KOPT-K1 (cell line): Measurements from ENCODE around the gene NXN.
"Not testable (repeated sequence)": the region's sequence is repeated elsewhere in the genome, so short reads cannot be mapped to it uniquely, and the experiment has no call there.

Experiments used
- H3K27ac ChIP-seq: fragments of 200-600 bp; sonication (generic); 2 replicates; pipeline ENCODE4 v1.5.1; 2016; ENCODE audit warnings: antibody characterized with exemption, mild to moderate bottlenecking, low read depth, low read length; ENCODE audit not compliant: poor library complexity, severe bottlenecking
- H3K36me3 ChIP-seq: fragments of 200-600 bp; sonication (generic); 2 replicates; pipeline ENCODE4 v1.5.1; 2017; ENCODE audit warnings: antibody characterized with exemption, mild to moderate bottlenecking, low read length, moderate library complexity; ENCODE audit not compliant: insufficient read depth
- H3K9me3 ChIP-seq: fragments of 200-600 bp; sonication (generic); 2 replicates; pipeline ENCODE4 v1.5.1; 2017; ENCODE audit warnings: antibody characterized with exemption, low read length, mild to moderate bottlenecking; ENCODE audit not compliant: insufficient read depth, poor library complexity, severe bottlenecking

NXN gene

DNA sequence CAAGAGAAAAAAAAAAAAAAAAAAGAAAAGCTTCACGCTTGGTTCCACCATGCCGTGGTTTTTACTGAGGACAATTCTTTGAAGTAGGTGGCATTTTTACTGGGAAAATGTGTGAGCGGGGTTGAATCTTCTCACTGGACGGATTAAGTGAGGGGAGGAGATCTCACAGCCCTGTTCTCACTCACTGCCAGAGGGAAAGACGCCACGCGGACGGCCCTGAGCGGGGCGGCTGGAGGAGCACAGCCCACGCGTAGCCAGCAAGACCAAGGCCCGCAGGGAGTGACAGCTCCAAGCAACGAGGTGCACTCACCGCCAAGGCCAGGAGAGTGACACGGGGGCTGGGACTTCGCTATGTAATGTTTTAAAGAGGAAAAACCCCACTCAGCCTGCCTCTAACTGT, 154.4 kb downstream of the NXN start:
- Histone ChIP-seq H3K36me3 (no peaks in the 10 kb centered on the region), H3K27ac (no peak overlapping the region), H3K9me3 (no peaks in the 10 kb centered on the region)

DNA sequence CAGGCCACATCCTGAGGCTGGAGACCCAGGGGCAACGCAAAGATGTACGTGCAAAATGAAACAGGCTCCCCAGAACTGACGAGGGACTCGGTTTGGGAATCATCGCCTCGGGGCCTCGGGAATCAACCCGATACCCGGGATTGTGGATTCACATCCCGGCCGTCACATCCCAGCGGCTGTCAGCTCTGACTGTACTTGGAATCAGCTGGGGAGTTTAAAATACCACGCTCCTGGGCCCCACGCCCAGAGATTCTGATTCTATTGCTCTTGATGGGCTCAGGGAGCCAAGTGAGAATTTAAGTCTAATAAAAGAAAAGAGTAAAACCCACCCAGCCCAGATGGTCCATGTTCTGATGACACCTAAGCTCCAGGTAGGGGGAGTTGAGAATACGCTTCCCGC, 155.2 kb downstream of the NXN start:
- Histone ChIP-seq H3K9me3 (no peaks in the 10 kb centered on the region), H3K36me3 (no peaks in the 10 kb centered on the region), H3K27ac (no peak overlapping the region)

DNA sequence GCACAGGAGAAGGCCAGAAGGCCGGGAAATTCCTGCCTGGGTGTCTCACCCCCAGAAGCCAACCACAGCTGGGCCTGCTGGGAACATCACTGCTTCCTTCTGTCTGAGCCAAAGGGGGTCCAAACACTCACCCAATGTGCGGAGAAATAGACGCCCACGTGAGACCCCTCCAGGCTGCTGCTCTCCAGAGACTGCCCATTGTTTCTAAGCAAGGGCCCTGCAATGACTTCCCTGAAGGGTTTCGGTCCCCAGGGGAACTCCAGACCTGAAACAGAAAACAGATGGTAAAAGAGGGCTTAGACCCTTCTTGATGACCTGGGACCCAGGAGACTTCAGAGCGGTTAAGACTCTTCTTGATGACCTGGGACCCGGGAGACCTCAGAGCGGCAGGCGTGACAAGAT, 156.1 kb downstream of the NXN start:
- no peak overlapping the region for H3K27ac ChIP-seq
- no peaks in the 10 kb centered on the region for H3K36me3 ChIP-seq
- H3K9me3 ChIP-seq = no peaks in the 10 kb centered on the region

DNA sequence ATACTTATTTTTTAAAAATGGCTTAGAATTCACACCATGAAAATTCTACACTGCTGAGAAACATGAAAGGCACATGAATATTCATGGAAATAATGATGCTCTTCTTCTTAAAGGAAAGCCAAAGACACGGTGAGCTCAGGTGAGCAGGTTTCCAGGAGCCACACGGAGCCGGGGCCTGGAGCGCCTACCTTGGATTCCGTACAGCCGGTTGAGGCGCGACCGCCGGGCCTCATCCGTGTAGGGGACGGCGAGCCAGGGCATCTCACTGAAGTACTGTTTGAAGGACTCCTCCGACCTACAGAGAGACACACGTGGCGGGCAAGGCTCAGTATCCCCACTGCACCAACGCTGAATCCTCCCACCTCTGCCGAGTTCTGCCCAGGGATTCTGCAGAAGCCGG, 160.3 kb downstream of the NXN start:
- Histone ChIP-seq H3K36me3 (no peaks in the 10 kb centered on the region), H3K9me3 (no peaks in the 10 kb centered on the region), H3K27ac (no peak overlapping the region)

DNA sequence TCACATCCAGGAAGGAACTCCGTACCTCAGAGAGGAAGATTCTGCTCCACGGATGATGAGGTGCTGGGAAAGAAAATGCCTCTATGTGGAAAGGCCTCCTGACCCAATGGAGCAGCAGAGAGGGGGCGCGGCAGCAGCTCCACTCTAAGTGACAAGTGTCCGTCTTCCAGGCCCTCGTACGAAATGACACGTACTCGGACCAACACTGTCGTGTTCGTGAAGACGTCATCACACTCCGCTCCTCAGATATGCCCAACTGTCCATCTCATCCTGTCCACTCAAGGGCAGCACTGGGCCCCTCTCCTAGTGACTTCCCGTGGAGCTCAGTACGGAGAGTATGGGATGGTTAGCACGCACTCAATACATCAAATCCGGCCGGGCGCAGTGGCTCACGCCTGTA, 165.2 kb downstream of the NXN start:
- Histone ChIP-seq H3K27ac (no peak overlapping the region), H3K36me3 (no peaks in the 10 kb centered on the region), H3K9me3 (no peaks in the 10 kb centered on the region)

DNA sequence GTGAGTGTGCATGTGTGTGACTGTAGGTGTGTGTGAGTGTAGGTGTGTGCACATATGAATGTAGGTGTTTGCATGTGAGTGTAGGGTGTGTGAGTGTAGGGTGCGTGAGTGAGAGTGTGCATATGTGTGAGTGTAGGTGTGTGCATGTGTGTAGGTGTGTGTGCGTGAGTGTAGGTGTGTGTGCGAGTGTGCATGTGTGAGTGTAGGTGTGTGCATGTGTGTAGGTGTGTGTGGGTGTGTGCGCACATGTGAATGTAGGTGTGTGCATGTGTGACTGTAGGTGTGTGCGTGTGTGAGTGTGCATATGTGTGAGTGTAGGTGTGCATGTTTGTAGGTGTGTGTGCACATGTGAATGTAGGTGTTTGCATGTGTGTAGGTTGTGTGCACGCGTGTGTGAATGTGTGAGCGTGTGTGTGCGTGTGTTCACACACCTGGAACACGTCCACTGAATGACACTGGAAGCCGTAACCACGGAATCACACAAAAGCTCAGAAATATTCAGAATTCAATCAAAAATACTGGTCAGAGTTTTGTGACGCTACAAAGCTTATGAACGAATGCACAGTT, 166.9 kb downstream of the NXN start:
- Histone ChIP-seq H3K36me3 (no peaks in the 10 kb centered on the region), H3K9me3 (no peaks in the 10 kb centered on the region), H3K27ac (no peak overlapping the region)

DNA sequence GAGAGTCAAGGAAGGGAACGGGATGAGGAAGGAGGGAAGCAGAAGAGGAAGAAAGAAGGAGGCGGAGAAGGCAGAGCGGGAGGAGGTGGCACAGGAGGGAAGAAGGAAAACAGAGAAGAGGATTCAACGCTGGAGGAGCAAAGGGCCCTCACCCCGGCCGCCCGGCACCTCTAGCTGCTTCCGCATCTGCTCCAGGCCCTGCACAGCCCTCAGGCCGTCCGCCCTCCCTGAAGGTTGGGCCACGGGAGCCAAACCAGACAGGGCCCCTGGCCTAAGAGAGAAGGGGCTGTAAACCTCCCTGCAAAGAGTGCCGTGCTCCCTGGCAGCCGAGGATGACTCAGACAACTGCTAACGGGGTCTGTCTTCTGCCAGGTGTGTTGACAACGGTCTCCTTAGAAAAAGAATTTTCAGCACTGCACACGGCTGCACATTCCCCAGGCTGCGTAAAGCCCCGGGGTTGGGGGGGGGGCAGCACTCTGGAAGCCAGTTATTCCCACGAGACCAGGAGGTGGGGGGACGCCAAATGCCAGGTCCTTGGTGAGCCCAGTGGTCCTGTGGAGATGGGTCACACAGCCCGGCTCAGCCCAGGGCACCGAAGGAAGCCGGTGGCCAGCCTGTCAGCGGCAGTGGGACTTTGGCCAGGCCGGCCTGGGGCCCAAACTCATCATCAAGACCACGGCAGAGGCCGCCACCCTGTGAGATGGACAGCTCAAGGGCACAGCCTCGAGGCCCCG, 168.4 kb downstream of the NXN start:
- H3K27ac ChIP-seq = no peak overlapping the region
- no peaks in the 10 kb centered on the region for H3K9me3 ChIP-seq
- H3K36me3 ChIP-seq = no peaks in the 10 kb centered on the region

DNA sequence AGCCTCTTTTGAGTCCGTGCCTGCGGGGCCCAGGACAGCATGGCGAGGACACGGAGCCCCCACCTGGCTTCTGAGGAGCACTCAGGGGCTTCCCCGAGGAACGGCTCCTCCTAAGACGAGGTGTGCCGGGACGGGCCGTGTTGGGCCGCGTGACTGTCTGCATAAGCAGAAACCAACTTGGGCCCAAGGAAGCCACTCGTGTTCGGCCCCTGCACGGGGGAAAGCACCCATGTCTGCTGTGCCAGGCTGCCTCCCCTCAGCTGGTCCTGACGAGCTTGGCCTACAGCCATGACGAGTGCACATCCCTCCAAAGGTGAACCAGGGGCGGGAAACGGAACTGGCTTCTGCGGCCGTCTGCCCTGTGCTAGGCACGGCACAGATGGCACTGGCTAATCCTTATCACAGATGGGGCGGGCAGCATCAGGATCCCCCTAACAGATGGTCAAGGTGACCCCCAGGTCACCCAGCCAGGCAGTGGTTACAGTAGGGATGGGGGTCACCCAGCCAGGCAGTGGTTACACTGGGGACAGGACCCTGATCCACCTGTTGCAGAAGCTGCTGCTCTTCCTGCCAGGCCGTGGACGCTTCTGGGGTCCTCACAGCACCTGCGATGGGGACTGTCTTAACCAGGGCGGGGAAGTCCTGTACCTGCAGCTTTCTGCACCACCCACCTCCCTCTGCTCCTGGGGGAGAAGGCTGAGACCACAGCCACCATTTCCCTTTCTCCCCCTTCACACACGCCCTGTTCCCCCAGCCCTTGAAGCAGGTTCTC, 171.9 kb downstream of the NXN start:
- H3K27ac ChIP-seq = no peak overlapping the region
- H3K36me3 ChIP-seq = no peaks in the 10 kb centered on the region
- no peaks in the 10 kb centered on the region for H3K9me3 ChIP-seq

DNA sequence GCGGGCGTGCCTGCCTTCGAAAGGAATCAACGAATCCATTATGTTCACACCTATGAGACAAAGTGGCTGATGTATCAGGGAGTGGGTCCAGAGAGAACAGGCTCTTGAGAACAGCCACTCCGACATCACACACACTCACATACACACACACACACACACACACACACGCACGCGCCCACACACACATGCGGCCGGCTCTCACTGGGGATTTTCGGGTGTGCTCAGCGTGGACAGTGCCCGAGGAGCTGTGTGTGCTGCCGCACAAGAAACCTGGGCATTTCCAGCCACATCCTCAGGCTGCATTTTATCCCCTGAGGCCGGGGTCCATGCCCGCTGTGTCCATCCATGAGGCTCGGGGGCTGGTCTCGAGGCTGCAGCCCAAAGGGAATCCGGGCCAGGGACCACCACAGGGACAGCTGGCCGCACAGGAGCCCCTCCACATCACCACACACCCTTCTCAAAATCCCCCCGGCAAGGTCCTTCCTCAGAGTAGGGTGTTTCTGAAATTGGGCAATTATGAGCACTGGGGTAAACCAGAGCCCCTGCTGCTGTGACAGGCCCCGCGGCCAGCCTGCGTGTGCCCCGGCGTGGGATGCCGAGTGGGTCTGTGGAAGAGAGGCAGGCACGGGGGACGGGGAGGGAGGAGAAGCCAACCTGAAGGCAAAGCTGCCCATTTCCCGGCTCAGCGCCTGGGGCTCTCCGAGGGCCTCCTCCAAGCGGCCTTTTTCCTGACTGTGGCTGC, 172.6 kb downstream of the NXN start:
- no peaks in the 10 kb centered on the region for H3K36me3 ChIP-seq
- H3K27ac ChIP-seq = no peak overlapping the region

DNA sequence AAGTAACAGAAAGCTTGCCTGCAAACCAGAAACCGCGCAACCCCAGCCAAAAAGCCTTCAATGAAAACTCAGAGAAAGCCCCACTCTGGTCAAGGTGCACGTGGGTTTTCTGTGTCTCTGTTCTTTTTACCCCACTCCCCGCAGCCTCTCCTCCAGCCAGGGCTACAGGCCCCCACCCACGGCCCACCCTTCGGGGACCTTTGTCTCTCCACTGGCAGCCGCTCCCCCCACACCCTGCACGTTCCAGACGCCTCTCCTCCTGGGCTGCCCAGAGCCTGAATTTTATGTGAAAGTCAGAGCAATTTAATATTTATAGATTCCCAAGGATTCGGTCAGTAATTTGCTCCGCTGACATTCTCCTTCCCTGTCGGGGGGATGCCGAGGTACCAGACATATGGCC, 173.2 kb downstream of the NXN start:
- no peak overlapping the region for H3K27ac ChIP-seq
- H3K9me3 ChIP-seq = no peaks in the 10 kb centered on the region
- no peaks in the 10 kb centered on the region for H3K36me3 ChIP-seq

More for the DNA sequence above, 172.6 kb downstream of the NXN start:
- H3K9me3 ChIP-seq = no peaks in the 10 kb centered on the region

DNA sequence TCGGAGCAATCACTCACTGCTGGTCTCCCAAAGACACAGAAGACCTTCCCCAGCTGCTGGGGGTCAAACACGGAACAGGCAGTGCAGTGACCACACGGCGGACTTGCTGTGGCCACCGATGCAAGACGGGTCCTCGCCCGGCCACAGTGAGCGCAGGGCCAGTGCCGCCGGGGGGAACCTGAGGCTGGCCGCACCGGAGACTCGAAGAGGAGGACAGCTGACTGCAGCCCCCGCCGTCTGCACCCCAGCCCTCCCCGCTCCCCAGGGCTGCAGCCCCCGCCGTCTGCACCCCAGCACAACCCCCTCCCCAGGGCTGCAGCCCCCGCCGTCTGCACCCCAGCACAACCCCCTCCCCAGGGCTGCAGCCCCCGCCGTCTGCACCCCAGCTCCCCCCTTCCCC, 173.7 kb downstream of the NXN start:
- H3K36me3 ChIP-seq, H3K9me3 ChIP-seq, H3K27ac ChIP-seq: not testable (repeated sequence)

DNA sequence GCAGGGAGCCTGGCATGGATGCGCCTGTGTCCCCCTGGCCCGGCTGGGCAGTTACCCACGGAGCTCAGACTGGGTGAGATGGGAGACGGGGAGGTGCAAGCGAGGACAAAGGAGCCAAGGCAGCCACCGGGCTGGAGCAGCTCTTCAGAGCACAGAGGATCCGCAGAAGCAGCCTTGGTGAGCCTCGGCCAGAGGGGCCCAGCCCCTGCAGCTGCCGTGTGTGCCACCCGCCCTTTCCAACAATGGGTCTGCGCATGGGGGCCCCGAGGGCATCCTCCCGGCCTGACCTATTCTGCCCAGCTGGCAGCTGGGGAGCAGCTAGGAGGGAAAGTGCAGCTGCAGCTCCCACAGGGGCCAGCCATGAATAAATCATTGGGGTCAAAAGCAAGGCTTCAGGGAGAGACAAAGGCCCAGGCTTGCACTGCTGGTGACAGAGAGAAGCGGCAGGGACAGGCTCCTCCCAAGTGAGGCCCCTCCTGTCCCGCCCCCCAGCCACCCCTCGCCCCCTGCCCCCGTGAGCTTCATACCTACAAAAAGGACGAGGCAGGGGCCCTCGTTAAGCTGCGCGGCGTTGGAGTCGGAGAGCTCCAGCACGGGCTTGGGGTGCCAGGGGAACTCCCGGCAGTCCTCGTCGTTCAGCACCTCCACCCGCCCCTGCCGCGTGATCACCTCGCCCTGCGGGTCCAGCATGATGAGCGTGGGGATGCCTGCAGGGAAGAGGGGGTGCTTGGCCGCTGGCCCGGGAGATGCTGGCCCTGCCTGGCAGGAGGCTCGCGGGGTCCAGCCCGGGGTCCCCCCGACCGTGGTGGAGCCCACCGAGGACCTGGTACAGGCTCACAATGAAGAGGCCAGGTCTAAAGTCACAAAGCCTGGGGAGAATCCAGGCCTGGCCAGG, 174.8 kb downstream of the NXN start:
- Histone ChIP-seq H3K36me3 (no peaks in the 10 kb centered on the region), H3K9me3 (no peaks in the 10 kb centered on the region), H3K27ac (no peak overlapping the region)

DNA sequence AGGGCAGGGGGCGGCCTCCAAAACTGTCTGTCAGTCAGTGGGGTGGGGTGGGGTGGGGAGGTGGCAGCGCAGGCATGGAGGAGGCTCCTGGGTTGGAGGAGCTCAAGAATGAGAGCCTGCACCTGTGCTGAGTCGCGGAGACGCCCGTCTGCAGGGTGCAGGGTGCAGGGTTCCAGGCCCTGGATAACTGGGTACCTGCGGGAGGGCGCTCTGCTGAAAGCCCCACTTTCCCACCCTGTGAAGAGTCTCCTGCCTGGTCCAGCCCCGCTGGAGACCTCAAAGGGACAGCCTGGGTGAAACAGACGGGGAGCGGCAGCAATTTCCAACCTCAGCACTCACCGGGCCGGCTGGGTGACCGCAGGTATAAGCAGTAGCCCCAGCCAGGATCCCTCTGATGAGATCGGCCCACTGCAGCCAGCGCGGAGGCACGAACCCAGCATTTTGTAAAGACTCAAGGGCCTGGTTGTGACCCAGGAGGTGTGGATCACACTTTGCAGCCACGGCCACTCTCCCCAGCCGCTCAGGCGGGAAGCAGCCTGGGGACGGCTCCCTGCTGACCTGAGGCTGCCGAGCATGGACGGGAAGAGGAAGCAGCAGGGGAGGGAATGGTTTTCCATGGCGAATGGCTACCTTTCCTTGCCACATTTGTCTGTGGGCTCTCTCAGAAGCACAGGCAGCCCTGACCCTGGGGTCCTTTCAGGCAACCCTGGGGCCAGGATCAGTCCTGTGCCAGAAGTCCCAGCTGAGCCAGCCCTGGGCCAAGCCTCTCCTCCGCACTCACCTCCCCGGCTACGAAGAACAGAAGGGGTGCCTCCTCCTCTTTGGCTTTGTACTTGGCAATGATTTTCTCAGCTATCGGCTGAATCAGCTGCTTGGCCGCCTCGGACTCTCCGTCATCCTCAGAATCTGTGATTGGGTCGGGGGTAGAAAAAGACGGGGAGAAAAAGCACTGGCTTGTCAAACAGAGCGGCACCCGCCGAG, 176.4 kb downstream of the NXN start:
- Histone ChIP-seq H3K9me3 (no peaks in the 10 kb centered on the region), H3K36me3 (no peaks in the 10 kb centered on the region), H3K27ac (no peak overlapping the region)
